RWPE2 (cell line): ENCODE results near the gene NT5C1A.

Experiments
- ATAC-seq: fragments of 200-7000 bp; cut with Tn5 transposase; 3 replicates; pipeline ENCODE4 v1.9.1; 2021; ENCODE audit warnings: low read depth
- DNase-seq: peaks from one replicate; pipeline ENCODE4 v3.0.0-alpha.2; 2020; ENCODE audit warnings: low spot score
- H3K27ac ChIP-seq: fragments of 450-650 bp; 2 replicates; pipeline ENCODE4 v1.5.1; 2017; ENCODE audit warnings: mild to moderate bottlenecking; ENCODE audit not compliant: poor library complexity, severe bottlenecking
- H3K27me3 ChIP-seq: fragments of 250-450 bp; sonication (Bioruptor Pico); 2 replicates; pipeline ENCODE4 v1.5.1; 2021; ENCODE audit warnings: mild to moderate bottlenecking, moderate library complexity; ENCODE audit not compliant: insufficient read depth, poor library complexity, severe bottlenecking
- H3K36me3 ChIP-seq: fragments of 250-450 bp; sonication (Bioruptor Pico); 2 replicates; pipeline ENCODE4 v1.5.1; 2020; ENCODE audit warnings: low read depth, mild to moderate bottlenecking, moderate library complexity
- H3K4me1 ChIP-seq: fragments of 250-450 bp; sonication (Bioruptor Pico); 2 replicates; pipeline ENCODE4 v1.5.1; 2021; ENCODE audit warnings: mild to moderate bottlenecking, moderate library complexity; ENCODE audit not compliant: insufficient read depth, poor library complexity, severe bottlenecking
- H3K4me3 ChIP-seq: fragments of 250-450 bp; sonication (Bioruptor Pico); 2 replicates; pipeline ENCODE4 v1.5.1; 2021; ENCODE audit warnings: mild to moderate bottlenecking, moderate library complexity; ENCODE audit not compliant: severe bottlenecking
- H3K9me3 ChIP-seq: fragments of 250-450 bp; sonication (Bioruptor Pico); 2 replicates; pipeline ENCODE4 v1.5.1; 2021; ENCODE audit warnings: mild to moderate bottlenecking, moderate library complexity; ENCODE audit not compliant: severe bottlenecking
- TF ChIP-seq, protein P1 (sequence below): fragments of 450-650 bp; IDR thresholded peaks from one replicate; pipeline ENCODE4 v1.5.1; 2017; ENCODE audit warnings: mild to moderate bottlenecking, moderate library complexity; ENCODE audit not compliant: poor library complexity, severe bottlenecking

NT5C1A gene

DNA sequence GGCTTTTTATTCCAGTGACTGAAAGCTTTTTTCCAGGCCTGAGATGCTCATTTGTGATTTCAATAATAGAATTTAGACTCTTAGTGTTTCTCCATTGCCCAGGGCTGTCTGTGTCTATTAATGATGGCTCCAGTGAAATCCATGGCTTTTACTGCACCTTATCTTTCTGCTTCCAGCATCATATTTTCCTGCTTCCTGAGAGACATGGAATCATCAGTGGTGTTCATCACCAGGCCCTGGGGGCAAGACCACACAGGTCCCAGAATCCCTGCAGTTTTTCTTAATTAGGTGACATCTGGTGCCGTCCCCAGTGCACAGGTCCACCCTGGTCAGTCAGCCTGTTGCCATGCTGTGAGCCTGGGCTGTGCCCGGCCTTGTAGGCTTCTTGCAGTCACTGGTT, 15.5 kb downstream of the NT5C1A start:
- TF ChIP-seq, protein P1, sequence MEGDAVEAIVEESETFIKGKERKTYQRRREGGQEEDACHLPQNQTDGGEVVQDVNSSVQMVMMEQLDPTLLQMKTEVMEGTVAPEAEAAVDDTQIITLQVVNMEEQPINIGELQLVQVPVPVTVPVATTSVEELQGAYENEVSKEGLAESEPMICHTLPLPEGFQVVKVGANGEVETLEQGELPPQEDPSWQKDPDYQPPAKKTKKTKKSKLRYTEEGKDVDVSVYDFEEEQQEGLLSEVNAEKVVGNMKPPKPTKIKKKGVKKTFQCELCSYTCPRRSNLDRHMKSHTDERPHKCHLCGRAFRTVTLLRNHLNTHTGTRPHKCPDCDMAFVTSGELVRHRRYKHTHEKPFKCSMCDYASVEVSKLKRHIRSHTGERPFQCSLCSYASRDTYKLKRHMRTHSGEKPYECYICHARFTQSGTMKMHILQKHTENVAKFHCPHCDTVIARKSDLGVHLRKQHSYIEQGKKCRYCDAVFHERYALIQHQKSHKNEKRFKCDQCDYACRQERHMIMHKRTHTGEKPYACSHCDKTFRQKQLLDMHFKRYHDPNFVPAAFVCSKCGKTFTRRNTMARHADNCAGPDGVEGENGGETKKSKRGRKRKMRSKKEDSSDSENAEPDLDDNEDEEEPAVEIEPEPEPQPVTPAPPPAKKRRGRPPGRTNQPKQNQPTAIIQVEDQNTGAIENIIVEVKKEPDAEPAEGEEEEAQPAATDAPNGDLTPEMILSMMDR: no peak
- H3K27me3 ChIP-seq: no peaks in the 10 kb centered on the region
- H3K9me3 ChIP-seq: no peaks in the 10 kb centered on the region
- DNase-seq: no peak
- no peak overlapping the region for H3K27ac ChIP-seq
- no peak for ATAC-seq
- peaks cover 2% of the 10 kb centered on the region for H3K4me1 ChIP-seq
- no peaks in the 10 kb centered on the region for H3K36me3 ChIP-seq
- H3K4me3 ChIP-seq: no peak overlapping the region

DNA sequence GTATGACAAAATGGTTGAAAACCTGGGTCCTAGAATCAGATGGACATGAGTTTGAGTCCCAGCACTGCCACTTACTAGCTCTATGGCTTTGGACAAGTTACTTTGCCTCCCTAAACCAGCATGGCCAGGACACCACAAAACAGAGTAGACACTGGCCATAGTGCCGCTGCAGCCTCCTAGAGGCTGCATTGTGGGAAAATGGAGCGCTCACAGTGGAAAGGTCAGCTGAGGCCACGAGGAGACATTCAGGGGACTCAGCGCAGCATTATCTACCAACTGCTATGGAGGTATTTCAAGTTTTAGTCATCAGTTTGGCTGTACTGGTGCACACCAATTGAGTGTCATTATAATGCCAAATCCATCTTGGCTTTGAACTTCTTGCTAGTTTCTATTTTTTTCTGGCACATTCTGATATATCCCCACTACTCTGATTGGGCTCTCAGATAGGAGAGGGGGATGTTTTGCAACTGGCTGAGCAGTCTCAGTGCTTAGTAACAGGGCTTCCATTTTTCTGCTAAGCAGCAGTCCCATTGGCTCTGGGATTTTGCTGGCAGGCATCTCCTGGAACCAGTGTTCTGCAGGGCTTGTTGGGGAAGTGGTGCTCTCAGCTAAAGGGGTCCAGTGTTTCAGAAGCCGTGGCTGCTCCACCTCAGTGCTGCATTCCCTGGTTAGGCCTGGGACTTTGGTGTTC, 16.2 kb downstream of the NT5C1A start:
- H3K27ac ChIP-seq: no peak overlapping the region
- no peak for ATAC-seq

GRCh38 chr1:39654291-39654690, 17.6 kb downstream of the NT5C1A start:
- Histone ChIP-seq H3K4me3 (no peak overlapping the region), H3K9me3 (no peaks in the 10 kb centered on the region), H3K27ac (no peak overlapping the region), H3K27me3 (no peaks in the 10 kb centered on the region), H3K4me1 (peaks cover 2% of the 10 kb centered on the region), H3K36me3 (no peaks in the 10 kb centered on the region)
- TF ChIP-seq, protein P1: no peak
- ATAC-seq (no peak), DNase-seq (no peak)

More for the DNA sequence above, 16.2 kb downstream of the NT5C1A start:
- Histone ChIP-seq H3K4me1 (peaks cover 2% of the 10 kb centered on the region), H3K36me3 (no peaks in the 10 kb centered on the region), H3K27me3 (no peaks in the 10 kb centered on the region), H3K4me3 (no peak overlapping the region), H3K9me3 (no peaks in the 10 kb centered on the region)
- no peak for DNase-seq
- TF ChIP-seq, protein P1: no peak

- ATAC-seq (peak; percentile 83), DNase-seq (no peak)
- H3K27me3 ChIP-seq: no peaks in the 10 kb centered on the region
- no peak overlapping the region for H3K27ac ChIP-seq
- H3K36me3 ChIP-seq: no peaks in the 10 kb centered on the region
- TF ChIP-seq, protein P1: peak; percentile 94
- H3K4me3 ChIP-seq: no peak overlapping the region
- H3K4me1 ChIP-seq: peaks cover 2% of the 10 kb centered on the region
- no peaks in the 10 kb centered on the region for H3K9me3 ChIP-seq
These were observed 18.3 kb downstream of the NT5C1A start for GRCh38 chr1:39653546-39654031.

- H3K36me3 ChIP-seq: no peaks in the 10 kb centered on the region
- H3K4me1 ChIP-seq: peaks cover 2% of the 10 kb centered on the region
- no peak for ATAC-seq
- H3K27ac ChIP-seq: no peak overlapping the region
- H3K4me3 ChIP-seq: no peak overlapping the region
- TF ChIP-seq, protein P1: no peak
- H3K9me3 ChIP-seq: no peaks in the 10 kb centered on the region
- no peaks in the 10 kb centered on the region for H3K27me3 ChIP-seq
- no peak for DNase-seq
These were observed 19.4 kb downstream of the NT5C1A start for GRCh38 chr1:39652554-39652953.
